A204.1 (cell line): ENCODE data around the gene PPAT.
"Not testable (repeated sequence)": the region's sequence is repeated elsewhere in the genome, so short reads cannot be mapped to it uniquely, and the experiment has no call there.

Experiments used
- FAIRE-seq: peaks from 2 replicates; lab custom pipeline; 2012; peaks lifted over from hg19 to GRCh38; lab: Jason Lieb, UNC

The PPAT gene

GRCh38 chr4:56435140-56435926 is at the start of gene PPAT:
Gene PPAT (minus strand): TSS chr4:56435615. CDS start chr4:56435477, 138 bp downstream.
- FAIRE-seq = peak; percentile 97

GRCh38 chr4:56480691-56481090 is 45.3 kb upstream of the PPAT start:
- no peak for FAIRE-seq

DNA sequence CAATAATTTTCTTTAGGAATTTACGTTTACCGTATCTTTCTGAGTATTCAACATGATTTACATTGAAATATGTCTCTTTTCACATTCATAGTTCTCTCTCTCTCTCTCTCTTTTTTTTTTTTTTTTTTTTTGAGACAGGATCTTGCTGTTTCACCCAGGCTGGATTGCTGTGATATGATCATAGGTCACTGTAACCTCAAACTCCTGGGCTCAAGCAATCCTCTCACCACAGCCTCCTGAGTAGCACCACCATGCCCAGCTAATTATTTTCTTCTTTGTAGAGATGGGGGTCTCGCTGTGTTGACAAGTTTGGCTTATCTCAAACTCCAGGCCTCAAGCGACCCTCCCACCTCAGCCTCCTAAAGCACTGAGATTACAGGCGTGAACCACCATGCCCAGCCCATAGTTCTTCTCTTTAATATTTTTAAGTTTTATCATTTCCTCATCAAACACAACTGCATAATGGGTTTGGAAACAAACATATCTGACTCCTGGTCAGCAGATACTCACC is 41.8 kb upstream of the PPAT start:
- no peak for FAIRE-seq

- no peak for FAIRE-seq
Measured at GRCh38 chr4:56475917-56476316, 40.5 kb upstream of the PPAT start.

GRCh38 chr4:56469489-56470210 is 34.2 kb upstream of the PPAT start:
- FAIRE-seq = no peak

- FAIRE-seq = no peak
Measured at GRCh38 chr4:56468097-56468422, 32.6 kb upstream of the PPAT start.

DNA sequence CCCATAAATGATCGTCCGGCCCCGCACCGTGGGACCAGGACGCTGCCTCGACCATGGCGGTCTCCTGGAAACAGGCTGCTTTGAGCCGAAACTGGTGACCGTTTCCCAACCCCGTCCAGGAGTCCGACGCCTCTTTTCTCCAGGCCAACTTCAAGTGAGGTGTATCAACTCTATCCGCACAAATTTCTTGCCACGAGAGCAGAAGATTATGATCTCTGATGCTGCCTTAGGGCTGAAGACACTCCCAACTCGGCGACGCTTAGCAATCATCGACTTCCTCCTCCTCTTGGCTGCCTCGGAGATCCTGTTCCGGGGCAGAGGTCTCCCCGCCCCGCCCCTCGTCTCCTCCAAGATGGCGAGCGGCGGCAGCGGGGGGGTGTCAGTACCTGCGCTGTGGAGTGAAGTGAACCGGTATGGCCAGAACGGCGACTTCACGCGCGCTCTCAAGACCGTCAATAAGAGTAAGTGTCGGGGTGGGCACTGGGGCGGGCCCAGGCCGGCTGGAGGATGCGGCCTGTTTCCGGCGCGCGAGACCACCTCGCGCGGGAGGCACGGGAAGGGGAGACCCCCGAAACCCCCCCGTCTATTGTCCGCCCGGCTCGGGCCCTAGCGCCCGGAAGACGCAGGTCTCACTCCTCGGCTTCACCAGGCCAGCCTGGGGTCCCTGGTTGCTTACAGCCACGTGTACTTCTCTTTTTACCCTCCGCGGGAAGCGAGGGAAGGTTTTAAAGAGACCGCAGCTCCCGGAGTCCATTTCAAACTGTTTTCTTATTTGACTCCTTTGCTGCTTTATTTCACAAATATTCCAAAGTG is 32.1 kb upstream of the PPAT start, which contains the start of gene SRP72:
SRP72 (plus strand) TSS at position 334 of the 813 bp plus-strand sequence; CDS start at position 353, 19 bp downstream.
- FAIRE-seq = peak; percentile 34

- no peak for FAIRE-seq
Measured at GRCh38 chr4:56466910-56467283, 31.5 kb upstream of the PPAT start.

- FAIRE-seq = not testable (repeated sequence)
Measured at GRCh38 chr4:56466296-56466761, 30.9 kb upstream of the PPAT start.

- FAIRE-seq = no peak
Measured at GRCh38 chr4:56465599-56466295, 30.3 kb upstream of the PPAT start.

DNA sequence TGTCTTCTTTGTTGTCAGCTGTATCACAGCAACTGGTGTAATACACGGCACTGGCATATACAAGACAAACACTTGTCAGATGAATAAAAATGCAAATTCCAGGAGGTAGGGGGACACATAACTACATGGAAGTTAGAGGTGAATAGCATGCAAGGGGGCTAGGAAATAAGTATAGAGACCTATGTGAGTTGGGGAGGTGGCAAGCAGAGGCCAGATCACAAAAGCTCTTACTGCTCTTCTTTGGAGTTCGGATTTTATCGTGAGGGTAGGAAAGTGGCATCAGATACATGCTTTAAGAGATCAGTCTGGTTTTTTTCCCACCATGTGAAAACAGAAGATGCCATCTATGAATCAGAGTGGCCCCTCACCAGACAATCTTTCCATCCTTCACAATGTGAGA is 29.2 kb upstream of the PPAT start:
- FAIRE-seq = no peak

GRCh38 chr4:56463711-56464110 is 28.3 kb upstream of the PPAT start:
- FAIRE-seq = no peak

DNA sequence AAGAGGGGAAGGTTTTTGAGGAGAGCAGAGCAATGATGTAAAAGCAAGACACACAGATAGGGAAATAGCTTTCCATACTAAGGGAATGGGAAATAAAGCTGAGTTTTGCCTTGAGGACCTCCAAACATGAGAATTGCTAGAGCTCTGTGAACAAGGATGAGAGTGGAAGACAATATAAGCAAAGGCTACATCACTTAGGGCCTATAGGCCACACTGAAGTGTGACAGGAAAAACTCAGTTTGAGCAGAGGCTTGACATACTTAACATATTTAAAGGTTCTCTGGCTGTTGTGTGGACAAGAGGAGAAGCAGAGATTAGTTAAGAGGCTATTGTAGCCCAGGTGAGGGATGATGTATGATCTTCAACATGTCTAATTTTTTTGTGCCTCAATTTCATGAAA is 26.7 kb upstream of the PPAT start:
- FAIRE-seq = no peak

- no peak for FAIRE-seq
Measured at GRCh38 chr4:56460085-56460484, 24.7 kb upstream of the PPAT start.

- FAIRE-seq = no peak
Measured at GRCh38 chr4:56450342-56450741, 14.9 kb upstream of the PPAT start.

- FAIRE-seq = not testable (repeated sequence)
Measured at GRCh38 chr4:56449475-56449874, 14.1 kb upstream of the PPAT start.

- no peak for FAIRE-seq
Measured at GRCh38 chr4:56448301-56448700, 12.9 kb upstream of the PPAT start.

DNA sequence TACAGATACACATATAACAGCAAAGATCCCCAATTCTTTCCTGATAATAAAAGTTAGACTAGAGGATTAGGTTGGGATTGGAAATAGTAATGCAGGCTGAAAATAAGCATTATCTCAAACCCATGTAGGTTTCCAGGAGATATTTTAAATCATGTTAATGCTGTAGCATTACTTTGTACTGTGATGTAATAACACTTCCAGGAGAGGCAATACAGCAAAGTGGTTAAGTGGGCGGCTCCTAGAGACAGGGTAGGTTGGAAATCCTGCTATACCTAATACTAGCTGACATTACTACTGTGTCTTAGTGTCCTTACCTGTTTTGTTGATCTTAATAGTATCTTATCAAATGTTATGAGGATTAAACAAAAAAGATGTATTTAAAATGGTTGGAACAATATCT is 10.3 kb upstream of the PPAT start:
- no peak for FAIRE-seq

DNA sequence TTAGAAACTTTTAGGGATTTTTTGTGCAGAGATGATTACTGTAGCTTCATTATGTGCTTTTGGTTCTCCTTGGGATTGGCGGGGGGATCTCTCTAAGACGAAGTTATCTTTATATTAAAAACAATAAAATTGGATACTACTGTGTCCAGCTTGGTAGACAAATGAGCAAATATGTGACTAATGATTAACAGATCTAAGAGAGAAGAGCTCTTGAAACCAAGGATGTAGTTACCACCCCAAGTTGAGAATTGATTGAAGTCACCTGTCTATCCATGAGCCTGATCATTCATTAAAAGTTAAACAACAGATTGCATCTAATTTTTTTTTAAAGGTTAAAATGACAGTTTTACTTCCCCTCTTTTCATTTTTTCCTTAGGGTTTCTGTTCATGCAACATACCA is 9.3 kb upstream of the PPAT start:
- FAIRE-seq = no peak

GRCh38 chr4:56440983-56441382 is 5.6 kb upstream of the PPAT start:
- no peak for FAIRE-seq

DNA sequence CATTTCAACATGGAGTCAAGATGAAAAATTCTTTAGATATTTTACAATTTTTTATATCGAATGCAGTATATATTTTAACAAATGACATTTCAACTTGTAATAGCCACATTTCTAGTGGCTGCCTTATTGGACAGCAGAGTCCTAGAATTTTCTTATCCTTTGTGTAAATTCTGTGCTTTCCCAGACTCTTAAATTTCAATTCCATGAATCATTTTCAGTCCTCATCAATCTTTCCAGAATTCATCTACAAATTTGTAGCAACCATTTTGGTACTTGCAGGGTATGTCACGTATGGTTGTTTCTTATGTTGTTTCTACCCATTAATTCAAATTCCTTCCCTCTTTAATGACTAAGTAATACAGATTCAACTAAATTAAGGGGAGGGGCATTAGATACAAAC is 3.4 kb upstream of the PPAT start:
- no peak for FAIRE-seq

GRCh38 chr4:56434599-56435139 is 746 bp downstream of the PPAT start:
- no peak for FAIRE-seq
